PFSK-1 (cell line): ENCODE data around the gene RACK1.
A peak's percentile ranks its signal among the peaks of the same experiment; 100 is the strongest.

Experiments used
- FOXP2 ChIP-seq: optimal IDR thresholded peaks from 2 replicates; pipeline ENCODE3; 2011; ENCODE audit warnings: borderline replicate concordance, control low read depth, inconsistent platforms; ENCODE audit not compliant: insufficient read depth; ENCODE audit errors: extremely low read length, extremely low read depth
- POLR2AphosphoS5 ChIP-seq: IDR thresholded peaks from 2 replicates; pipeline ENCODE4 v1.6.1; 2012; ENCODE audit warnings: low read depth, mild to moderate bottlenecking, control low read depth, low read length, moderate library complexity
- REST ChIP-seq, 2 experiments: IDR thresholded peaks; 2 replicates each; pipeline versions ENCODE4 v1.6.1 to v1.8.0; 2011 to 2012; ENCODE audit warnings: low read depth in 2 of 2, low read length in 2 of 2, control low read depth in 1 of 2, inconsistent platforms in 1 of 2, mild to moderate bottlenecking in 1 of 2, moderate library complexity in 1 of 2; ENCODE audit not compliant: insufficient read depth in 1 of 2
- SIN3A ChIP-seq: IDR thresholded peaks from 2 replicates; pipeline ENCODE4 v1.6.1; 2012; ENCODE audit warnings: mild to moderate bottlenecking, low read length, moderate library complexity, borderline replicate concordance; ENCODE audit not compliant: insufficient read depth
- TAF1 ChIP-seq: IDR thresholded peaks from 2 replicates; pipeline ENCODE4 v1.6.1; 2012; ENCODE audit warnings: low read length, control low read depth, borderline replicate concordance; ENCODE audit not compliant: insufficient read depth

- peak; percentile 74 for TF ChIP-seq POLR2AphosphoS5
- TF ChIP-seq REST (IDR thresholded peaks at IDR 0.05; ENCODE audit: insufficient read depth in 1 of 2, low read depth in 2 of 2, low read length in 2 of 2) = 0 out of 4 replicates have a peak, but pooled peaks of 1 of the 2 experiments have one; percentile 6
- peak; percentile 61; the same call in 1 of the 2 replicates for TF ChIP-seq TAF1
- no peak for TF ChIP-seq SIN3A
- no peak for TF ChIP-seq FOXP2
Observed at GRCh38 chr5:181223058-181223728, 20.5 kb downstream of the RACK1 start, which contains the start of gene TRIM41.
